GM19372 (cell line): Measurements from ENCODE around the gene NFATC3.

Source experiments
- ATAC-seq: cut with Tn5 transposase; IDR thresholded peaks from one replicate; pipeline ENCODE4 v1.9.1; 2021; ENCODE audit warnings: mild to moderate bottlenecking, low read depth, moderate library complexity; ENCODE audit not compliant: unreplicated experiment

Gene NFATC3

GRCh38 chr16:68264128-68265077 lies 179.2 kb downstream of the NFATC3 start, which contains the start of gene SLC7A6:
TSS of gene SLC7A6 (plus strand) at chr16:68264526. CDS start at chr16:68274727, 10,201 bp downstream.
- peak; percentile 58 for ATAC-seq

- ATAC-seq: peak; percentile 6
Observed at GRCh38 chr16:68265078-68265920, 180.1 kb downstream of the NFATC3 start.

- no peak for ATAC-seq
Observed at GRCh38 chr16:68267612-68268405, 182.6 kb downstream of the NFATC3 start.

- ATAC-seq: no peak
Observed at GRCh38 chr16:68269793-68270192, 184.6 kb downstream of the NFATC3 start.

- no peak for ATAC-seq
Observed at GRCh38 chr16:68270353-68270752, 185.2 kb downstream of the NFATC3 start.

- no peak for ATAC-seq
Observed at GRCh38 chr16:68272507-68273209, 187.5 kb downstream of the NFATC3 start.

GRCh38 chr16:68273459-68273858 lies 188.3 kb downstream of the NFATC3 start:
- no peak for ATAC-seq

- no peak for ATAC-seq
Observed at GRCh38 chr16:68273896-68274295, 188.7 kb downstream of the NFATC3 start.

- no peak for ATAC-seq
Observed at GRCh38 chr16:68274441-68274840, 189.3 kb downstream of the NFATC3 start.

- ATAC-seq: peak; percentile 68
Observed at GRCh38 chr16:68275611-68276191, 190.5 kb downstream of the NFATC3 start.

GRCh38 chr16:68276223-68276622 lies 191.1 kb downstream of the NFATC3 start:
- ATAC-seq: no peak
